T47D (cell line): Measurements from ENCODE around the gene ANKRD1.
"Not testable (repeated sequence)": the region's sequence is repeated elsewhere in the genome, so short reads cannot be mapped to it uniquely, and the experiment has no call there.

Experiments used
- DNase-seq, 2 experiments: peaks; one replicate each; pipeline versions ENCODE4 v3.0.0 to v3.0.0-alpha.2; 2011 to 2012; ENCODE audit warnings: low read depth in 1 of 2, low spot score in 1 of 2
- JUND ChIP-seq: IDR thresholded peaks from 2 replicates; pipeline ENCODE4 v1.6.1; 2012; ENCODE audit warnings: low read depth
- in situ Hi-C: cut with HindIII; loops from 2 replicates; pipeline ENCODE4 v1.10.0; 2016; ENCODE audit warnings: low sequenced_read_pairs, low pct_unique_long_range_greater_than_20kb

ANKRD1 gene

GRCh38 chr10:90885176-90885575, 35.7 kb downstream of the ANKRD1 start:
- DNase-seq, result no peak
- in situ Hi-C loops, result no loop called here
- no peak for TF ChIP-seq JUND

DNA sequence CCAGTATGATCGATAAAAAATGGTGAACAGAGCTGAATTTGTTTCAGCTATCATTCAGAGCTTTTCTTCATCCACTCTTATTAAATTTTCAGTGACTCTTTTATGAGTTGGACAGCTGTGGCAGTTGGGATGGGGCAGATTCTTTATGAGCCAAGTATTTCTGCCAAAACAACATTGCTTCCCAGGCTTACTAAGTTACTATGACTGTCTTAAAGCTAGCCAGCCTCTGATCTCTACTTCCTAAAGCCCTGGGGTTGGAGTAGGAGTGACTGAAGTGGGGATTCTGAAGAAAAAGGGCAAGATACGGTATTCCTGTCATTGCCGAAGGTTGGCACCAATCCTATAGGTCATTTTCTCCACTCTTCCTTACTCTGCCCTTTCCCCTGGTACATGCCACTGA, 36.5 kb downstream of the ANKRD1 start:
- no peak for TF ChIP-seq JUND
- in situ Hi-C loops, result no loop called here

DNA sequence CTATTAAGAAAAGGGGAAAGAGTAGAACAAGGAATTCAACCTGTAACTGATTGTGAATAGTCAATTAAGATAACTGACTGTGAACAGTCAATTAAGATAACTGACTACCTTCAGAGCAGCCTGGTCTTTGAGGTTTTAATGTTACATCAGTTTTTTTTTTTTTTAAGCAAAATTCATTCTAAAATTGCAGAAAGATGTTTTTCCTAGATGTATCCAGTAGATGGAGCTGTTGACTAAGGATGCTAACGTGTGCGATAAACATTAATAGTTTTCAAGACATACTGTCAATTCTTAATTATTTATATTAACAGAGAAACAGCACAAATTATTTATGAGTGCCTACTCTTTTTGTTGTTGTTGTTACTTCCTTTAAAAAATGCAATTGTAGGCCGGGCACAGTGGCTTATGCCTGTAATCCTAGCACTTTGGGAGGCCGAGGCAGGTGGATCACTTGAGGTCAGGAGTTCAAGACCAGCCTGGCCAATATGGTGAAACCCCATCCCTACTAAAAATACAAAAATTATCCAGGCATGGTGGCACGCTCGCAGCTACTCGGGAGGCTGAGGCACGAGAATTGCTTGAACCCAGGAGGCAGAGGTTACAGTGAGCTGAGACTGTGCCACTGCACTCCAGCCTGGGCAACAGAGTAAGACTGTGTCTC, 40.7 kb downstream of the ANKRD1 start:
- DNase-seq, result peak in 1 of 2 experiments; percentile 50
- in situ Hi-C loops, result not testable (repeated sequence)

More for the DNA sequence above, 36.5 kb downstream of the ANKRD1 start:
- DNase-seq, result no peak

DNA sequence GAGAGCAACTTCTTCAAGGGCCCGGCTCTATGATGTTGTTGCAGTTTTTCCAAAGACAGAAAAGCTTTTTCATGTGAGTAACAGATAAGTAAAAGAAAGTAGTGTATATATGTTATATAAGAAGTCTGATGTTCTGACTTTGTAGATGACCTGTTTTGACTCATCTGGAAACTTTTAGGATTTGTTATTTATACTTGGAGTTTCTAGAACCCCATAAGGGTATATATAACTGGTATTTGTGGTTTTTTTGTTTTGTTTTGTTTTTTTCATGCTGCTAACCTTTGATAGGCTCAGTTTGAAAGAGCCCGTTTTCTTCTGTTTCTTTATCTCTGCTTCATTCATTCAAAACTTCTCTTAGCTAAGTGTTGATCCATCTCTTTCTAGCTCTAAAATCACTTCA, 41.8 kb downstream of the ANKRD1 start:
- DNase-seq, result no peak
- in situ Hi-C loops, result no loop called here
- TF ChIP-seq JUND, result no peak

- no peak for DNase-seq
- no peak for TF ChIP-seq JUND
- in situ Hi-C loops, result no loop called here
Measured at GRCh38 chr10:90872648-90873020, 48.3 kb downstream of the ANKRD1 start.

GRCh38 chr10:90871766-90872647, 48.9 kb downstream of the ANKRD1 start, which contains the start of gene RPP30:
TSS of gene RPP30 (plus strand) at chr10:90871974. CDS start at chr10:90871987, 13 bp downstream.
- in situ Hi-C loops, result no loop called here
- no peak for TF ChIP-seq JUND
- peak; percentile 88 to 91 for DNase-seq

DNA sequence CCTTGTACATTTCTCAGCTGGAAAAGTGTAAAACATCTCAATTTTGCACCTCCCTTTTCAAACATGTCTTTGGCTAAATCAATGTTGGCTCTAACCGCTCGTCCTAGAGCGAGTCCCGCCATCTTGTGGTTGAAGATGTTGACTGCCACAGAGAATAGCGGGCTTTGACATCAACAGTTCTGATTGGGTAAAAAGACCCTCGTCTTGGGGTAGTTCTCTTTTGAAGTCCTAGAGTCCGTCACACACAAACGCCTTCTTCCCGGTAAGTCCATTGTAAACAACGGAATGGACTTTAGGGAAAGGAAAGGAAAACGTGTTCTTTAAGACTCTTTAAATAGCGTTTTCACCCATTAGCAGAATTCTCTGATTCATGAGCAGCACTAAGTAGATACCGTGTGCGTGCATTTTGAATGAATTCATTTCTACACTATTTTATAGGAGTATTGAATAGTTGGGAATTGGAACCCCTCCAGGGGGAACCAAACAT, 49.6 kb downstream of the ANKRD1 start:
- DNase-seq, result peak; percentile 67 to 79
- TF ChIP-seq JUND, result no peak
- in situ Hi-C loops, result no loop called here

DNA sequence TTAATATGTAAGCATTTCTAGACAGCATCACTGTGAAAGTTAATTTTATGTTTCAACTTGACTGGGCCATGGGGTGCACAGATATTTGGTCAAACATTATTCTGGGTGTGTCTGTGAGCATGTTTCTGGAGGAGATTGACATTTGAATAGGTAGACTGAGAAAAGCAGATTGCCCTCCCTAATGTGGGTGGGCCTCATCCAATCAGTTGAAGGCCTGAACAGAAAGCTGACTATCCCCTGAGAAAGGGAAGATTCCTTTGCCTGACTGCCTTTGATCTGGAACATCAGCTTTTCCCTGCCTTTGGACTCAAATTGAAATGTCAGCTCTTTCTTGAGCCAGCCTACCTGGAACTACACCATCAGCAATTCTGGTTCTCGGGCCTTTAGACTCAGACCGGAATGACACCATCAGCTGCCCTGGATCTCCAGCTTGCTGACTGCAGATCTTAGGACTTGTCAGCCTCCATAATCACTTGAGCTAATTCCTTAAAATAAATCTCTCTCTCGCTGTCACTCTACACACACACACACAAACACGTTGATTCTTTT, 54.8 kb downstream of the ANKRD1 start:
- DNase-seq, result no peak
- in situ Hi-C loops, result no loop called here
- TF ChIP-seq JUND, result no peak

GRCh38 chr10:90865401-90865800, 55.5 kb downstream of the ANKRD1 start:
- no peak for DNase-seq
- no peak for TF ChIP-seq JUND
- in situ Hi-C loops, result no loop called here

- in situ Hi-C loops, result no loop called here
- peak; percentile 51 to 72 for DNase-seq
- TF ChIP-seq JUND, result no peak
Measured at GRCh38 chr10:90862908-90863514, 57.9 kb downstream of the ANKRD1 start.
